HCT116 (cell line): ENCODE results near the gene INPP5K.

Experiments
- CTCF ChIP-seq, 3 experiments: fragments of 200-600 bp in 1 of 3; sonication (generic) in 1 of 3; IDR thresholded peaks in 2 of 3; conservative IDR thresholded peaks in 1 of 3; 2 replicates each; pipeline ENCODE4 v1.5.1; 2012 to 2017; ENCODE audit warnings: low read depth in 2 of 3, low read length in 2 of 3, antibody characterized with exemption in 1 of 3, borderline replicate concordance in 1 of 3, control low read depth in 1 of 3, mild to moderate bottlenecking in 1 of 3, mixed read lengths in 1 of 3, mixed run types in 1 of 3, moderate library complexity in 1 of 3; ENCODE audit not compliant: insufficient read depth in 1 of 3
- ELF1 ChIP-seq: IDR thresholded peaks from 2 replicates; pipeline ENCODE4 v1.6.1; 2012; ENCODE audit warnings: low read depth, borderline replicate concordance
- EZH2 ChIP-seq: fragments of 200-600 bp; sonication (generic); IDR thresholded peaks from 2 replicates; pipeline ENCODE4 v1.6.1; 2017; ENCODE audit warnings: antibody characterized with exemption, mixed run types
- JUND ChIP-seq: IDR thresholded peaks from 2 replicates; pipeline ENCODE4 v1.6.1; 2012
- MAX ChIP-seq: IDR thresholded peaks from 2 replicates; pipeline ENCODE4 v1.6.1; 2012
- REST ChIP-seq: IDR thresholded peaks from 2 replicates; pipeline ENCODE4 v1.6.1; 2012; ENCODE audit warnings: low read depth
- SP1 ChIP-seq: IDR thresholded peaks from 2 replicates; pipeline ENCODE4 v1.6.1; 2012; ENCODE audit warnings: low read depth
- SRF ChIP-seq: IDR thresholded peaks from 2 replicates; pipeline ENCODE4 v1.6.1; 2012; ENCODE audit warnings: low read depth
- YY1 ChIP-seq: IDR thresholded peaks from 2 replicates; pipeline ENCODE4 v1.6.1; 2011; ENCODE audit warnings: low read length, low read depth, moderate library complexity, mild to moderate bottlenecking; ENCODE audit not compliant: insufficient replicate concordance; ENCODE audit errors: extremely low read depth
- ZNF274 ChIP-seq: fragments of 200-500 bp; sonication (Bioruptor generic); IDR thresholded peaks from 2 replicates; pipeline ENCODE4 v1.6.1; 2014; ENCODE audit warnings: mild to moderate bottlenecking, low read depth, low read length, inconsistent platforms

- TF ChIP-seq CTCF (IDR thresholded peaks at IDR 0.05 in 2 of 3, conservative IDR thresholded peaks at IDR 0.05 in 1 of 3; ENCODE audit: borderline replicate concordance in 1 of 3, insufficient read depth in 1 of 3, low read depth in 2 of 3, low read length in 2 of 3) (no peak), SP1 (no peak), EZH2 (no peak), YY1 (no peak), MAX (no peak), ZNF274 (no peak), REST (no peak), SRF (no peak), ELF1 (no peak), JUND (no peak)
Measured at GRCh38 chr17:1452836-1453235, 63.6 kb downstream of the INPP5K start.
